ENCODE measurements around the gene RABEP2. TPM values are rescaled to one million over a fixed set of nuclear protein-coding genes. Genes with fewer than 3 reads are reported as not detected.

RABEP2 gene
- total and polyA plus RNA-seq, 9 donors, result 0.32 to 14.8 (median 11.3) TPM

DNA sequence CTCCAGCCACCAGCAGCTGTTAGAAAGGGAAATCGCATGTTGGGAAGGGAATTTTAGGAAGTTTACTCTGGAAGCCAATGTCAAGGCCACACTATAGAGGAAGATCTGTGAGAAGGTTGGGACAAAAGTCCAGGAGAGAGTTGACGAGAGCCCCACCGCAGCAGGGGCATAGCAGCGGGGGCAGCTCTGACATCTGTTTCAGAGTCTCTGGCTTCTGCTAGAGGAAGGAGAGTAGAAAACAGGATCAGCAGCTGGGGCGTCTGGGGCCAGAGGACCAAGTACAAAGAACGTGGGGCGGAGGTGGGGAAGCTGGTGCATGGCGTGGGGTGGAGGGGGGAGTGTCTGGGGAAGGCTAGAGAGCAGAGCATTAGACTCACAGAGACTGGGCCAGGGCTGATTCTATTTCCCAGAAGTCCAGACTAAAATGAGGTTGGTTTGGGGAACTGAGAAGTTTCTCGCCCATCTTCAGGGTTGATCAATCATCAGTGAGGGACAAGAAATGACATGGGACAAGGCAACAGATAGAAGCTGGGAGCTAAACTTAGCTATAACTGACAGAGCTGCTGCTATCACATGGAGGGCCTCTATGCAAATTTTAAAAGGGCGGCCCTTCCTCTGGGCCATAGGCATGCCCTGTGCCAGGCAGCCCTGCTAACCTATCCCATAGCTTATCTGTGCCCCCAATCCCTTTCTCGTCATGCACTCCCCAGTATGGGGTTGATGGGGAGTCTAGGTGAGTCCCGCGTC, 1.2 kb downstream of the RABEP2 start:
- DNase-seq, result no peak
- WGBS, 3 donors, result 65 to 71% (median 68%) methylated on average over 13 of the region's 13 CpGs
- peaks cover 4% of the 10 kb centered on the region for H3K4me1 ChIP-seq (ENCODE audit: insufficient read depth)
- H3K27me3 ChIP-seq, result no peaks in the 10 kb centered on the region
- intact Hi-C loops (cut with DNase I), result loop anchor here in 1 of 4 donors (10.0 kb wide), 1 partner anchor 59 kb away; the partner anchor contains the start of gene SH2B1
- no peak overlapping the region for H3K27ac ChIP-seq
- H3K36me3 ChIP-seq, result no peaks in the 10 kb centered on the region
- TF ChIP-seq, protein P1, sequence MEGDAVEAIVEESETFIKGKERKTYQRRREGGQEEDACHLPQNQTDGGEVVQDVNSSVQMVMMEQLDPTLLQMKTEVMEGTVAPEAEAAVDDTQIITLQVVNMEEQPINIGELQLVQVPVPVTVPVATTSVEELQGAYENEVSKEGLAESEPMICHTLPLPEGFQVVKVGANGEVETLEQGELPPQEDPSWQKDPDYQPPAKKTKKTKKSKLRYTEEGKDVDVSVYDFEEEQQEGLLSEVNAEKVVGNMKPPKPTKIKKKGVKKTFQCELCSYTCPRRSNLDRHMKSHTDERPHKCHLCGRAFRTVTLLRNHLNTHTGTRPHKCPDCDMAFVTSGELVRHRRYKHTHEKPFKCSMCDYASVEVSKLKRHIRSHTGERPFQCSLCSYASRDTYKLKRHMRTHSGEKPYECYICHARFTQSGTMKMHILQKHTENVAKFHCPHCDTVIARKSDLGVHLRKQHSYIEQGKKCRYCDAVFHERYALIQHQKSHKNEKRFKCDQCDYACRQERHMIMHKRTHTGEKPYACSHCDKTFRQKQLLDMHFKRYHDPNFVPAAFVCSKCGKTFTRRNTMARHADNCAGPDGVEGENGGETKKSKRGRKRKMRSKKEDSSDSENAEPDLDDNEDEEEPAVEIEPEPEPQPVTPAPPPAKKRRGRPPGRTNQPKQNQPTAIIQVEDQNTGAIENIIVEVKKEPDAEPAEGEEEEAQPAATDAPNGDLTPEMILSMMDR (IDR thresholded peaks at IDR 0.05), result no peak
- TF ChIP-seq POLR2A (IDR thresholded peaks at IDR 0.05) (no peak), EP300 (IDR thresholded peaks at IDR 0.05) (no peak)
- no peak overlapping the region for H3K4me3 ChIP-seq
- no peaks in the 10 kb centered on the region for H3K9me3 ChIP-seq

DNA sequence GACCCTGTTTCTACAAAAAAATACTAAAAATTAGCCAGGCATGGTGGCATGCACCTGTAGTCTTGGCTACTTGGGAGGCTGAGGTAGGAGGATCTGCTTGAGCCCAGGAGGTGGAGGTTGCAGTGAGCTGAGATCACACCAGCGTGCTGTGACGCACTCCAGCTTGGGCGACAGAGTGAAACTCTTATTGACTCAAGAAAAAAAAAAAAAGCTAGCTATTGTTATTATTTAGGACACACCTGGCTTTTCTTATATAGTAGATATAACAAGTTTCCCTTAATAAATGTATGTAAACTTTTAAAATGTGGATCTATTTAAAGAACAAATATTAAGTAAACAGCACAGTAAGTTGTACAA, 1.8 kb downstream of the RABEP2 start:
- Histone ChIP-seq H3K4me1 (ENCODE audit: insufficient read depth) (peaks cover 4% of the 10 kb centered on the region), H3K4me3 (no peak overlapping the region), H3K27me3 (no peaks in the 10 kb centered on the region), H3K36me3 (no peaks in the 10 kb centered on the region), H3K9me3 (no peaks in the 10 kb centered on the region), H3K27ac (no peak overlapping the region)
- intact Hi-C loops (cut with DNase I), result loop anchor here in 1 of 4 donors (10.0 kb wide), 1 partner anchor 58 kb away; the partner anchor contains the start of gene SH2B1
- TF ChIP-seq, protein P1 (IDR thresholded peaks at IDR 0.05), result no peak
- TF ChIP-seq EP300 (IDR thresholded peaks at IDR 0.05), result no peak
- no peak for TF ChIP-seq POLR2A (IDR thresholded peaks at IDR 0.05)
- DNase-seq, result no peak
- WGBS, 3 donors, result 91 to 93% (median 92%) methylated on average over 3 of the region's 3 CpGs

DNA sequence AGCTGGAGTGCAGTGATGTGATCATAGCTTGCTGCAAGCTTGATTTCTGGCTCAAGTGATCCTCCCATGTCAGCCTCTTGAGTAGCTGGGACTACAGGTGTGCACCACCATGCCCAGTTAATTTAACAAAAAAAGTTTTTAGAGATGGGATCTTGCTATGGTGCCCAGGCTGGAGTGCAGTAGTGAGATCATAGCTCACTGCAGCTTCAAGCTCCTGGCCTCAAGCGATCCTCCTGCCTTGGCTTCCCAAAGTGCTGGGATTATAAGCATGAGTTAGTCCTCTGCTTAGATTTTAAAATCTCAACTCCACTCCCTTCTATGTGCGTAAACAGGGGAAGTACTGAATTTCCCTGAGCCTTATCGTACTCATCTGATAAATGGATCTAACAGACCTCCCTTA, 6.3 kb downstream of the RABEP2 start:
- no peaks in the 10 kb centered on the region for H3K36me3 ChIP-seq
- no peaks in the 10 kb centered on the region for H3K4me1 ChIP-seq (ENCODE audit: insufficient read depth)
- no peak overlapping the region for H3K4me3 ChIP-seq
- no peaks in the 10 kb centered on the region for H3K27me3 ChIP-seq
- no peak overlapping the region for H3K27ac ChIP-seq
- WGBS, 3 donors, result 96 to 99% (median 98%) methylated on average over 3 of the region's 3 CpGs
- intact Hi-C loops (cut with DNase I), result no loop called here
- TF ChIP-seq EP300 (IDR thresholded peaks at IDR 0.05) (no peak), POLR2A (IDR thresholded peaks at IDR 0.05) (no peak)
- TF ChIP-seq, protein P1 (IDR thresholded peaks at IDR 0.05), result no peak
- H3K9me3 ChIP-seq, result no peaks in the 10 kb centered on the region
- DNase-seq, result no peak

DNA sequence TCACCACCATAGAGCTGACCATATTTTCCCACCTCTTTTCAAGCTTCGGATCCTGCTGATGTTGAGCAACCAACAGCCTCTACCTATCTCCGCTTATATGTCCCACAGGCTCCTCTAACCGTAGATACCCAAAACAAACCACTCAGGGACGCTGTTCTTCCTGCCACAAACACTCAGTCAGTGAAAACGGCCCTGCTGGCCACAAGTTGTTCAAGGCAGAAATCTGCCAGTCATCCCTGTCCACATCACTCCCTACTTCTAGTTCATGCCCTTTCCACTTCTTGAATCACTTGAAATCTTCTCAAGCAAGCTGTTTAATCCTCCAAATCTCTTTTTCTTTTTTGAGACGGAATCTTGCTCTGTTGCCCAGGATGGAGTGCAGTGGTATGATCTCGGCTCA, 7.9 kb downstream of the RABEP2 start:
- no peak for DNase-seq
- Histone ChIP-seq H3K36me3 (no peaks in the 10 kb centered on the region), H3K4me3 (no peak overlapping the region), H3K27me3 (no peaks in the 10 kb centered on the region), H3K4me1 (ENCODE audit: insufficient read depth) (no peaks in the 10 kb centered on the region), H3K27ac (no peak overlapping the region), H3K9me3 (no peaks in the 10 kb centered on the region)
- TF ChIP-seq, protein P1 (IDR thresholded peaks at IDR 0.05), result no peak
- TF ChIP-seq POLR2A (IDR thresholded peaks at IDR 0.05), result no peak
- TF ChIP-seq EP300 (IDR thresholded peaks at IDR 0.05), result no peak
- 89 to 92% (median 91%) methylated on average over 7 of the region's 7 CpGs for WGBS, 3 donors
- intact Hi-C loops (cut with DNase I), result no loop called here

Data from ovary (tissue), 9 donors.